ENCODE measurements around the gene COL6A5. TPM values are rescaled to one million over a fixed set of nuclear protein-coding genes. Genes with fewer than 3 reads are reported as not detected.
"Not testable (repeated sequence)": the region's sequence is repeated elsewhere in the genome, so short reads cannot be mapped to it uniquely, and the experiment has no call there.

COL6A5 gene
- polyA plus RNA-seq, 3 donors = not detected

DNA sequence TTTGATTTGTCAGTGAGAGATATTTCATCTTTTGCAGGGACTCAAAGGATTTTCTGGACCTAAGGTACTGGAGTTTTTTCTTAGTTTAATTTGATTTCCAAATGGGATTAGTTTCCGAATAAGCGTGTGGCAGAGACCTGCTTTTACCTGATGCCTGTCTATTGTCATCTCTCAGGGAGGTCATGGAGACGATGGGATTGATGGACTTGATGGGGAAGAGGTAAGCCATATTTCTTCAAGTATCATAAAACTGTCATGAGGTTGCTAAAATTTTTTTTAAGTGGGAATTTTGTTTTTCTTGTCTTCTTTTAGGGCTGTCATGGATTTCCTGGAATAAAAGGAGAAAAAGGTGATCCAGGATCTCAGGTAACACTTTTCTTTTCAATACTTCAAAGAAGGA lies 60.5 kb downstream of the COL6A5 start:
- Mint-ChIP-seq H3K27me3 (ENCODE audit: low read depth in 3 of 3) (peaks cover 2 to 8% (median 3%) of the 10 kb centered on the region in 3 donors), H3K36me3 (no peaks in the 10 kb centered on the region)
- intact Hi-C loops (cut with micrococcal nuclease) = no loop called here

DNA sequence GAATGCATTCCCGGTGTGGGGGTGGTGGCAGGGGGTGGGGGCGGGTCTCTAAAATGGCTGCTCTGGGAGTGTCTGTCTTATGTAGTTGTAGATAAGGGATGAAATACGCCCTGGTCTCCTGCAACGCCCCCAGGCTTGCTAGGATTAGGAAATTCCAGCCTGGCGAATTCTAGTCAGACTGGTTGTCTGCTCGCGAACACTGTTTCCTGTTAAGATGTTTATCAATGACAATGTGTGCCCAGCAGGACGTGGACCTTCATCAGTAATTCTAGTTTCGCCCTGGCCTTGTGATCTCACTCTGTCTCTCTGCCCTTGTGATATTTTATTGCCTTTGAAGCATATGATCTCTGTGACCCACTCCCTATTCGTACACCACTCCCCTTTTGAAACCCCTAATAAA lies 62.8 kb downstream of the COL6A5 start:
- H3K4me3 ChIP-seq (replicated peaks in 1 of 3; ENCODE audit: low read depth in 2 of 3, low read length in 3 of 3); H3K4me2 ChIP-seq (replicated peaks; ENCODE audit: extremely low read depth, low read length, poor library complexity, severe bottlenecking); H3K79me2 ChIP-seq (ENCODE audit: insufficient read depth, low read length); H3K9ac ChIP-seq (ENCODE audit: insufficient read depth, low read length, poor library complexity, severe bottlenecking); H3K36me3 ChIP-seq (replicated peaks in 1 of 2; ENCODE audit: control insufficient read depth in 1 of 2, insufficient read depth in 2 of 2, low read length in 2 of 2); H3K4me3 Mint-ChIP-seq; intact Hi-C loops (cut with micrococcal nuclease); H4K20me1 ChIP-seq (ENCODE audit: insufficient read depth, low read length); DNase-seq; H3K27me3 Mint-ChIP-seq (ENCODE audit: low read depth in 3 of 3); H3K27ac Mint-ChIP-seq; H3K4me1 Mint-ChIP-seq; H3K27me3 ChIP-seq (ENCODE audit: control insufficient read depth in 2 of 2, insufficient read depth in 2 of 2, low read length in 2 of 2); H3K4me1 ChIP-seq (ENCODE audit: control insufficient read depth in 1 of 2, insufficient read depth in 2 of 2, low read length in 2 of 2); H3K36me3 Mint-ChIP-seq; H2AFZ ChIP-seq (ENCODE audit: insufficient read depth, low read depth, low read length, poor library complexity, severe bottlenecking); H3K27ac ChIP-seq (ENCODE audit: low read depth in 1 of 2, low read length in 2 of 2): not testable (repeated sequence)
- peaks cover 11 to 24% (median 20%) of the 10 kb centered on the region in 7 donors for H3K9me3 Mint-ChIP-seq
- 100% methylated on average over 1 of the region's 10 CpGs for WGBS (ENCODE audit: insufficient coverage)
- peaks cover 14 to 21% of the 10 kb centered on the region in 2 donors for H3K9me3 ChIP-seq (replicated peaks in 1 of 2; ENCODE audit: control insufficient read depth in 1 of 2, insufficient read depth in 1 of 2, low read length in 2 of 2)

More for the DNA sequence above, 60.5 kb downstream of the COL6A5 start:
- no peaks in the 10 kb centered on the region for H3K4me1 Mint-ChIP-seq
- H3K27ac Mint-ChIP-seq = no peak overlapping the region
- WGBS (ENCODE audit: insufficient coverage) = no CpG with 5 or more reads among the region's 3 CpGs
- Histone ChIP-seq H3K27ac (ENCODE audit: low read depth in 1 of 2, low read length in 2 of 2) (no peak overlapping the region), H3K9me3 (replicated peaks in 1 of 2; ENCODE audit: control insufficient read depth in 1 of 2, insufficient read depth in 1 of 2, low read length in 2 of 2) (peaks cover 14 to 21% of the 10 kb centered on the region in 2 donors), H3K9ac (ENCODE audit: insufficient read depth, low read length, poor library complexity, severe bottlenecking) (no peak overlapping the region), H3K4me3 (replicated peaks in 1 of 3; ENCODE audit: low read depth in 2 of 3, low read length in 3 of 3) (no peak overlapping the region), H3K27me3 (ENCODE audit: control insufficient read depth in 2 of 2, insufficient read depth in 2 of 2, low read length in 2 of 2) (peaks cover 0 to 2% of the 10 kb centered on the region in 2 donors), H2AFZ (ENCODE audit: insufficient read depth, low read depth, low read length, poor library complexity, severe bottlenecking) (no peak overlapping the region), H3K79me2 (ENCODE audit: insufficient read depth, low read length) (no peaks in the 10 kb centered on the region), H3K36me3 (replicated peaks in 1 of 2; ENCODE audit: control insufficient read depth in 1 of 2, insufficient read depth in 2 of 2, low read length in 2 of 2) (no peaks in the 10 kb centered on the region), H3K4me2 (replicated peaks; ENCODE audit: extremely low read depth, low read length, poor library complexity, severe bottlenecking) (no peak overlapping the region), H4K20me1 (ENCODE audit: insufficient read depth, low read length) (no peaks in the 10 kb centered on the region), H3K4me1 (ENCODE audit: control insufficient read depth in 1 of 2, insufficient read depth in 2 of 2, low read length in 2 of 2) (no peaks in the 10 kb centered on the region)
- peaks cover 11 to 24% (median 18%) of the 10 kb centered on the region in 7 donors for H3K9me3 Mint-ChIP-seq
- H3K4me3 Mint-ChIP-seq = no peak overlapping the region
- TF ChIP-seq, protein P1, sequence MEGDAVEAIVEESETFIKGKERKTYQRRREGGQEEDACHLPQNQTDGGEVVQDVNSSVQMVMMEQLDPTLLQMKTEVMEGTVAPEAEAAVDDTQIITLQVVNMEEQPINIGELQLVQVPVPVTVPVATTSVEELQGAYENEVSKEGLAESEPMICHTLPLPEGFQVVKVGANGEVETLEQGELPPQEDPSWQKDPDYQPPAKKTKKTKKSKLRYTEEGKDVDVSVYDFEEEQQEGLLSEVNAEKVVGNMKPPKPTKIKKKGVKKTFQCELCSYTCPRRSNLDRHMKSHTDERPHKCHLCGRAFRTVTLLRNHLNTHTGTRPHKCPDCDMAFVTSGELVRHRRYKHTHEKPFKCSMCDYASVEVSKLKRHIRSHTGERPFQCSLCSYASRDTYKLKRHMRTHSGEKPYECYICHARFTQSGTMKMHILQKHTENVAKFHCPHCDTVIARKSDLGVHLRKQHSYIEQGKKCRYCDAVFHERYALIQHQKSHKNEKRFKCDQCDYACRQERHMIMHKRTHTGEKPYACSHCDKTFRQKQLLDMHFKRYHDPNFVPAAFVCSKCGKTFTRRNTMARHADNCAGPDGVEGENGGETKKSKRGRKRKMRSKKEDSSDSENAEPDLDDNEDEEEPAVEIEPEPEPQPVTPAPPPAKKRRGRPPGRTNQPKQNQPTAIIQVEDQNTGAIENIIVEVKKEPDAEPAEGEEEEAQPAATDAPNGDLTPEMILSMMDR (IDR thresholded peaks at IDR 0.05) = no peak
- no peak for DNase-seq

Measured in CD14-positive monocyte (primary cell).